ENCODE measurements around the gene POC1B. TPM values are rescaled to one million over a fixed set of nuclear protein-coding genes. Genes with fewer than 3 reads are reported as not detected.

Gene POC1B
- total RNA-seq, 3 donors from 2014 or later = 16.0 to 30.4 (median 27.9) TPM

DNA sequence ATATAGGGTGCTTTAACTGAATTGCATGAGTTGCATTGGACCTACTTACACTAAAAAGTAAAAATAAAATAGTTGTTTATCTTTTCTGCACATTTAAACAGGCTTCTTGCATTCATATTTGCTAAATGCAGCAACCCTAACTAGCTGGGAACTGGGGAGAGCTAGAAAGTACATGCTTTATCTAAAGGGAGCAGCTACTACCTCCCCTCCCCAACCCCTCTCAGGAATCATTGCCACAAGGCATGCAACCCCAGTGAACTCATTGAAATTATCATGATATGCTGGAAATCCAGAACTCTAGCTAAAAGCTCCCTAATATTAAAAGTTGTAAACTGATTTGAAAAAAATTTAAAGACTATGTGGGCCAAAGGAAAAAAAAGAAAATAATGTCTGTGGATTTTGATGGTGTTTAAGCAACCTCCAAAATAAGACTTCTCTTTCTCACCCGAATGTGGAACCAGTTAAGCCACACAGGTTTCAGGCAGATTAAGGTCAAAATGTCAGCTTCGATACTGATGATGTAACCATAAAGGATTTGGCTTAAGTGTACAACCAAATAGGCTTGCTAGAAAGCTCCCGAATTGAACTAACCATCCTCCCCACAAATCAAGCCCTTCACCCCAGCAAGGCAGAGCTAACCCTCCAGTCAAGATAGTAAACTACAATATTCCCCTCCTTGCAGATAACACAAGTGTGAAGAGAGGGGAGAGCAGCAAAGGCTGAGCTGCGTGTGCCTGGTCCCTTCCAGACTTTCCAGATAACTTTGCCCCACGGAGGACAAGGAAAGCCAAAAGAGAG, 13.8 kb upstream of the POC1B start:
- intact Hi-C loops (cut with DNase I; ENCODE audit: low total_unique reads) = loop anchor here (10.0 kb wide), 1 partner anchor 565 kb away; no protein-coding TSS in a partner anchor
- H3K4me1 ChIP-seq = no peaks in the 10 kb centered on the region
- H3K4me3 ChIP-seq = no peak overlapping the region
- no peak for DNase-seq (ENCODE audit: low spot score in 2 of 2)
- H3K27me3 ChIP-seq = no peaks in the 10 kb centered on the region
- no peak for TF ChIP-seq POLR2AphosphoS5 (IDR thresholded peaks at IDR 0.05)
- TF ChIP-seq POLR2A (IDR thresholded peaks at IDR 0.05) = no peak
- TF ChIP-seq, protein P1, sequence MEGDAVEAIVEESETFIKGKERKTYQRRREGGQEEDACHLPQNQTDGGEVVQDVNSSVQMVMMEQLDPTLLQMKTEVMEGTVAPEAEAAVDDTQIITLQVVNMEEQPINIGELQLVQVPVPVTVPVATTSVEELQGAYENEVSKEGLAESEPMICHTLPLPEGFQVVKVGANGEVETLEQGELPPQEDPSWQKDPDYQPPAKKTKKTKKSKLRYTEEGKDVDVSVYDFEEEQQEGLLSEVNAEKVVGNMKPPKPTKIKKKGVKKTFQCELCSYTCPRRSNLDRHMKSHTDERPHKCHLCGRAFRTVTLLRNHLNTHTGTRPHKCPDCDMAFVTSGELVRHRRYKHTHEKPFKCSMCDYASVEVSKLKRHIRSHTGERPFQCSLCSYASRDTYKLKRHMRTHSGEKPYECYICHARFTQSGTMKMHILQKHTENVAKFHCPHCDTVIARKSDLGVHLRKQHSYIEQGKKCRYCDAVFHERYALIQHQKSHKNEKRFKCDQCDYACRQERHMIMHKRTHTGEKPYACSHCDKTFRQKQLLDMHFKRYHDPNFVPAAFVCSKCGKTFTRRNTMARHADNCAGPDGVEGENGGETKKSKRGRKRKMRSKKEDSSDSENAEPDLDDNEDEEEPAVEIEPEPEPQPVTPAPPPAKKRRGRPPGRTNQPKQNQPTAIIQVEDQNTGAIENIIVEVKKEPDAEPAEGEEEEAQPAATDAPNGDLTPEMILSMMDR (IDR thresholded peaks at IDR 0.05) = no peak
- H3K9me3 ChIP-seq = no peaks in the 10 kb centered on the region
- H3K36me3 ChIP-seq = no peaks in the 10 kb centered on the region
- no peak overlapping the region for H3K27ac ChIP-seq

DNA sequence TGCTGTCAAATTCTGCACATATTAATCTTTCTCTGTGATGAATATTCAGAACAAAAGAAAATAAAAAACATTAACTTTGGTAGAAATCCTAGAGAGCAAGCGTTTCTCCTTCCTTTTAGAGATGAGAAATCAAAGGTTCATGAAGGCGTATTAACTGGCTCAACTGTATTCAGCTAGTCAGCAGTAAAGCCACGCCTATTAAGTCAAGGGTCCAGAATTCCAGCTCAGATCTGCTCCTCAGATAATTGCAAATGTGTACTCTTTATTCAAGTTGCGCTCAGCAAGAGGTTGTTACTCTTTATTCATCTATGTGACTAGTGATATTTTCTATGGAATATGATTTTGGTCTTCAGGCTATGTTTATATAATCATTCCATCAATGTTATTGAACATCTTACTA, 13.1 kb upstream of the POC1B start:
- Histone ChIP-seq H3K4me3 (no peak overlapping the region), H3K27ac (no peak overlapping the region), H3K4me1 (no peaks in the 10 kb centered on the region), H3K27me3 (no peaks in the 10 kb centered on the region), H3K36me3 (no peaks in the 10 kb centered on the region), H3K9me3 (no peaks in the 10 kb centered on the region)
- TF ChIP-seq POLR2AphosphoS5 (IDR thresholded peaks at IDR 0.05) (no peak), POLR2A (IDR thresholded peaks at IDR 0.05) (no peak)
- TF ChIP-seq, protein P1 (IDR thresholded peaks at IDR 0.05) = no peak
- intact Hi-C loops (cut with DNase I; ENCODE audit: low total_unique reads) = no loop called here
- DNase-seq (ENCODE audit: low spot score in 2 of 2) = no peak

DNA sequence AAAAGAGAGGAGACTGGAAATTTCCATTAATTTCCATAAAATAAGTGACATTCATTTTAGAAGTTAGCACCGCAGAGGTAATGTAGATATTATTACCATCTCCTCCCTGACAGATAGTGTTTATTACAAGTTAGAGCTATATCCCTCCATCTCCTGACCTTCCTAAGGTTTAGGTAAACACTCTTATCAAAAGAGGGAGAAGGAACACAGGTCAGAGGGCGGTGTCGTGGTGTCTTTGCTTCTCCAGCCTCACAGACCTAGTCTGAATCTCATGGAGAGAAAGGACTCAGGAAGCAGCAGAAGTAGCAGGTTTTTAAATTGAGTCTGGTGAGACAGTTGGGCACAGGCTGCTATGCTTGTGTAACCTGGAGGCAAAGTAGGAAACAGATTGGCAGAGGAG, 11.5 kb upstream of the POC1B start:
- Histone ChIP-seq H3K4me1 (no peaks in the 10 kb centered on the region), H3K4me3 (no peak overlapping the region), H3K9me3 (no peaks in the 10 kb centered on the region), H3K27me3 (no peaks in the 10 kb centered on the region), H3K27ac (no peak overlapping the region), H3K36me3 (no peaks in the 10 kb centered on the region)
- intact Hi-C loops (cut with DNase I; ENCODE audit: low total_unique reads) = no loop called here
- no peak for DNase-seq (ENCODE audit: low spot score in 2 of 2)
- TF ChIP-seq POLR2A (IDR thresholded peaks at IDR 0.05) = no peak
- TF ChIP-seq, protein P1 (IDR thresholded peaks at IDR 0.05) = no peak
- TF ChIP-seq POLR2AphosphoS5 (IDR thresholded peaks at IDR 0.05) = no peak

DNA sequence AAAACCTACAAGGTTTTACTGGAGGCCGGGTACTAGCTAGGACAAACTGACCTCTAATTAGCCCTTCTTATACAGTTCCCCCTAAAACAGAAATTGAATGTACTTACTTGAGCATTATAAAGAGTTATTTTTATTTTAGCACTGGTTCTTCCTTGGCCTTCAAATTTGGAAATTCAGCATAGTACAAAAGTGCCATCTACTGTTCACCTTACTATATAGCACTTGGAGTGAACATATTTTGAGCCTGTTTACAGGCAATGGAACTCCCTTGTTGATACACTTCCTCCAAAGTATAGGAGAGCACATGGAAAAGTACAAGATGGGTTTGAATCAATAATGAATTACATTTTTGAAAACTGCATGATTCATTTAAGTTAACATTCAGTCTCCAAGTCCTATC, 3.9 kb upstream of the POC1B start:
- DNase-seq (ENCODE audit: low spot score in 2 of 2) = no peak
- Histone ChIP-seq H3K4me1 (no peaks in the 10 kb centered on the region), H3K27ac (no peak overlapping the region), H3K4me3 (no peak overlapping the region), H3K36me3 (no peaks in the 10 kb centered on the region), H3K27me3 (no peaks in the 10 kb centered on the region), H3K9me3 (no peaks in the 10 kb centered on the region)
- no peak for TF ChIP-seq POLR2AphosphoS5 (IDR thresholded peaks at IDR 0.05)
- TF ChIP-seq, protein P1 (IDR thresholded peaks at IDR 0.05) = peak; percentile 18 to 69 (median 68)
- TF ChIP-seq POLR2A (IDR thresholded peaks at IDR 0.05) = no peak
- intact Hi-C loops (cut with DNase I; ENCODE audit: low total_unique reads) = loop anchor here (5.0 to 10.0 kb wide), 2 partner anchors 55 to 512 kb away; no protein-coding TSS in a partner anchor

DNA sequence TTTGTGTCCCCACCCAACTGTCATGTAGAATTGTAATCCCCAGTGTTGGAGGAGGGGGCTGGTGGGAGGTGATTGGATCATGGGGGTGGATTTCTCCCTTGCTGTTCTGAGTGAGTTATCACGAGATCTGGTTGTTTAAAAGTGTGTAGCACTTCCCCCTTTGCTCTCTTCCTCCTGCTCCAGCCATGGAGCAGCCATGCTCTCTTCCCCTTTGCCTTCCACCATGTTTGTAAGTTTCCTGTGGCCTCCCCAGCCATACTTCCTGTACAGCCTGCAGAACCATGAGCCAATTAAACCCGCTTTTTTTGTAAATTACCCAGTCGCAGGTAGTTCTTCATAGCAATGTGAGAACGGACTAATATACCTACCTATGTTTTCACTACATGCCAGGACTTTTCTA, 2.6 kb upstream of the POC1B start:
- no peaks in the 10 kb centered on the region for H3K27me3 ChIP-seq
- no peaks in the 10 kb centered on the region for H3K9me3 ChIP-seq
- no peak for DNase-seq (ENCODE audit: low spot score in 2 of 2)
- intact Hi-C loops (cut with DNase I; ENCODE audit: low total_unique reads) = loop anchor here (5.0 to 10.0 kb wide), 2 partner anchors 54 to 511 kb away; no protein-coding TSS in a partner anchor
- H3K4me1 ChIP-seq = peaks cover 0 to 5% of the 10 kb centered on the region in 2 donors
- no peak overlapping the region for H3K27ac ChIP-seq
- no peak overlapping the region for H3K4me3 ChIP-seq
- TF ChIP-seq, protein P1 (IDR thresholded peaks at IDR 0.05) = no peak
- TF ChIP-seq POLR2AphosphoS5 (IDR thresholded peaks at IDR 0.05) = no peak
- TF ChIP-seq POLR2A (IDR thresholded peaks at IDR 0.05) = no peak
- H3K36me3 ChIP-seq = no peaks in the 10 kb centered on the region
